ENCODE results near the gene FGF21.
"Not testable (repeated sequence)": the region's sequence is repeated elsewhere in the genome, so short reads cannot be mapped to it uniquely, and the experiment has no call there.

Gene FGF21

GRCh38 chr19:48755084-48755641 is at the start of gene FGF21:
FGF21 (plus strand) TSS chr19:48755524; CDS start chr19:48756237, 713 bp downstream.
- DNase-seq, result no peak

- DNase-seq, result no peak
Measured at GRCh38 chr19:48708471-48708870, 46.9 kb upstream of the FGF21 start.

GRCh38 chr19:48711106-48711662 is 44.1 kb upstream of the FGF21 start:
- no peak for DNase-seq

GRCh38 chr19:48713041-48713863 is 42.1 kb upstream of the FGF21 start:
- DNase-seq, result no peak

GRCh38 chr19:48713864-48714755 is 41.2 kb upstream of the FGF21 start:
- peak; percentile 98 for DNase-seq

- peak; percentile 37 for DNase-seq
Measured at GRCh38 chr19:48714759-48715675, 40.3 kb upstream of the FGF21 start.

- peak; percentile 16 for DNase-seq
Measured at GRCh38 chr19:48715681-48716171, 39.6 kb upstream of the FGF21 start.

GRCh38 chr19:48716562-48717291 is 38.6 kb upstream of the FGF21 start:
- peak; percentile 13 for DNase-seq

GRCh38 chr19:48718106-48718505 is 37.2 kb upstream of the FGF21 start:
- DNase-seq, result not testable (repeated sequence)

GRCh38 chr19:48718711-48719231 is 36.6 kb upstream of the FGF21 start:
- DNase-seq, result no peak

- DNase-seq, result no peak
Measured at GRCh38 chr19:48719263-48720171, 35.8 kb upstream of the FGF21 start, which contains the start of gene MAMSTR. MAMSTR (minus strand) TSS chr19:48719725; CDS start chr19:48719031, 694 bp downstream.

- no peak for DNase-seq
Measured at GRCh38 chr19:48720251-48720612, 35.1 kb upstream of the FGF21 start.

GRCh38 chr19:48720613-48721296 is 34.6 kb upstream of the FGF21 start:
- DNase-seq, result peak; percentile 96

- DNase-seq, result no peak
Measured at GRCh38 chr19:48722196-48722708, 33.1 kb upstream of the FGF21 start.

- DNase-seq, result peak; percentile 12
Measured at GRCh38 chr19:48724796-48725753, 30.2 kb upstream of the FGF21 start.

- DNase-seq, result no peak
Measured at GRCh38 chr19:48726556-48726955, 28.8 kb upstream of the FGF21 start.

GRCh38 chr19:48728911-48729664 is 26.2 kb upstream of the FGF21 start:
- DNase-seq, result no peak

All from NCI-H526 treated with DMSO at 0.1 percent for 48 hours (cell line).